Thyroid gland (tissue), 4 donors: Measurements from ENCODE around the gene MYOZ3. TPM values are rescaled to one million over a fixed set of nuclear protein-coding genes. Genes with fewer than 3 reads are reported as not detected.

Experiments
- DNase-seq, 2 donors: peaks; one replicate each; pipeline ENCODE4 v3.0.0-alpha.2; 2019
- H3K27ac ChIP-seq, 3 donors: fragments of 200-600 bp; sonication (generic); 1 replicate in 2 of 3; 2 replicates in 1 of 3; pipeline ENCODE4 v1.5.1; 2016 to 2019; ENCODE audit warnings: mild to moderate bottlenecking in 1 of 3, moderate library complexity in 1 of 3
- H3K27me3 ChIP-seq: fragments of 200-600 bp; sonication (generic); one replicate; pipeline ENCODE4 v1.5.1; 2019
- H3K36me3 ChIP-seq, 2 donors: fragments of 200-600 bp; sonication (generic); one replicate each; pipeline ENCODE4 v1.5.1; 2016 to 2019
- H3K4me1 ChIP-seq, 2 donors: fragments of 200-600 bp; sonication (generic); one replicate each; pipeline ENCODE4 v1.5.1; 2017 to 2019
- H3K4me3 ChIP-seq, 3 donors: fragments of 200-600 bp; sonication (generic); replicated peaks in 1 of 3; 1 replicate in 2 of 3; 2 replicates in 1 of 3; pipeline ENCODE4 v1.5.1; 2016; ENCODE audit warnings: mild to moderate bottlenecking in 1 of 3
- H3K9me3 ChIP-seq: fragments of 200-600 bp; sonication (generic); one replicate; pipeline ENCODE4 v1.5.1; 2017
- POLR2A ChIP-seq, 2 donors: fragments of 450-650 bp; IDR thresholded peaks; one replicate each; pipeline ENCODE4 v1.6.1; 2017; ENCODE audit warnings: antibody characterized with exemption in 2 of 2, mild to moderate bottlenecking in 2 of 2, moderate library complexity in 1 of 2
- WGBS, 2 donors: methylation state at CpG; one replicate each; pipeline ENCODE4 v1.1.5; 2017; 5-methylcytosine and 5-hydroxymethylcytosine counted together
- intact Hi-C: fragments of 100-400 bp; cut with DNase I; formaldehyde crosslinking; loops from one replicate; pipeline ENCODE4 v1.15.1; 2023
- total RNA-seq, 4 donors: library from RNA; depleted of rRNA; stranded (reverse); fragments of >200 nt; gene quantifications; one replicate each; pipeline ENCODE4 v1.2.3, GENCODE V29; 2016
- TF ChIP-seq, protein P1 (sequence below), 6 experiments: fragments of 200-600 bp in 3 of 6; fragments of 450-650 bp in 3 of 6; sonication (generic) in 3 of 6; IDR thresholded peaks; one replicate each; pipeline ENCODE4 v1.5.1; 2016 to 2019; ENCODE audit warnings: antibody characterized with exemption in 6 of 6, mild to moderate bottlenecking in 2 of 6, inconsistent platforms in 1 of 6, moderate library complexity in 1 of 6

The MYOZ3 gene
- total RNA-seq, 4 donors from 2014 or later, result 0.11 to 0.29 (median 0.13) TPM; not detected in 1

DNA sequence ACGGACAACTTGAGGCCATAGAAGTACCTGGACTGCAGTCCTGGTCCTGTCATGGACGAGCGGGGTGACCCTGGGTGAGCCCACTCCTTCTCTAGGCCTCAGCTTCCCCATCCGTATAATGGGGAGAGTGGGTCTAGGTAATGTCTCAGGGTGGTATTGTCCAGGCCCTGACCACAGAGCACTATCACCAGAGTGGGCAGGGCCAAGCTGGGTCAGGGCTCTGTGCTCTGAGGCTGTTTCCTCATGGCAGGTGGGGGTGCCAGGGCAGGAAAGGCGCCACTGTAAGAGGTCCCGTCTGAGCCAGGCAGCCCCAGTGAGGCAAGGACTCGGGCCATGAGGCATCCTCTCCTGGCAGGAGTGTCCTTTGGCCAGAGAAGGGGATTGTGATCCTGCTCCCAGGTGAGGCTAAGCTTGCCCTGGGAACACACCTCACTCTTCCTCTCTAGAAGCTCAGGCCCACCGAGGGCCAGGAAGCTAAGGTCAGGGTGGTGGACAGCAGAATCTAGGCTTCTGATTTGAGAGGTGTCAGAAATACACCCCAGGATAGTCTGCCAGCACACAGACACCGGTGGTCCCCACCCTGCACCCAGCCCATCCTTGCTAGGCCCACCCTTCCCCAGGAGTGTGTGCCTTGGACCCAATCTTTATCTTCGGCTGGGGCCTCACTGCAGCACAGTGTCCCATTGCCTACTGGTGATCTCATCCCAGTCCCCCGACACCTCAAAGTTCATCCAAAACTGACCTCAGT, 1.5 kb upstream of the MYOZ3 start:
- H3K9me3 ChIP-seq, result no peaks in the 10 kb centered on the region
- WGBS, 2 donors, result 86 to 88% methylated on average over 8 to 9 of the region's 11 CpGs
- peaks cover 3 to 13% of the 10 kb centered on the region in 2 donors for H3K4me1 ChIP-seq
- no peak overlapping the region for H3K27ac ChIP-seq
- no peaks in the 10 kb centered on the region for H3K36me3 ChIP-seq
- H3K27me3 ChIP-seq, result no peaks in the 10 kb centered on the region
- intact Hi-C loops, result loop anchor here (5.0 kb wide), 2 partner anchors 97 to 202 kb away; no protein-coding TSS in a partner anchor
- TF ChIP-seq, protein P1, sequence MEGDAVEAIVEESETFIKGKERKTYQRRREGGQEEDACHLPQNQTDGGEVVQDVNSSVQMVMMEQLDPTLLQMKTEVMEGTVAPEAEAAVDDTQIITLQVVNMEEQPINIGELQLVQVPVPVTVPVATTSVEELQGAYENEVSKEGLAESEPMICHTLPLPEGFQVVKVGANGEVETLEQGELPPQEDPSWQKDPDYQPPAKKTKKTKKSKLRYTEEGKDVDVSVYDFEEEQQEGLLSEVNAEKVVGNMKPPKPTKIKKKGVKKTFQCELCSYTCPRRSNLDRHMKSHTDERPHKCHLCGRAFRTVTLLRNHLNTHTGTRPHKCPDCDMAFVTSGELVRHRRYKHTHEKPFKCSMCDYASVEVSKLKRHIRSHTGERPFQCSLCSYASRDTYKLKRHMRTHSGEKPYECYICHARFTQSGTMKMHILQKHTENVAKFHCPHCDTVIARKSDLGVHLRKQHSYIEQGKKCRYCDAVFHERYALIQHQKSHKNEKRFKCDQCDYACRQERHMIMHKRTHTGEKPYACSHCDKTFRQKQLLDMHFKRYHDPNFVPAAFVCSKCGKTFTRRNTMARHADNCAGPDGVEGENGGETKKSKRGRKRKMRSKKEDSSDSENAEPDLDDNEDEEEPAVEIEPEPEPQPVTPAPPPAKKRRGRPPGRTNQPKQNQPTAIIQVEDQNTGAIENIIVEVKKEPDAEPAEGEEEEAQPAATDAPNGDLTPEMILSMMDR (IDR thresholded peaks at IDR 0.05), result no peak
- TF ChIP-seq POLR2A (IDR thresholded peaks at IDR 0.05), result no peak
- DNase-seq, result no peak
- no peak overlapping the region for H3K4me3 ChIP-seq

DNA sequence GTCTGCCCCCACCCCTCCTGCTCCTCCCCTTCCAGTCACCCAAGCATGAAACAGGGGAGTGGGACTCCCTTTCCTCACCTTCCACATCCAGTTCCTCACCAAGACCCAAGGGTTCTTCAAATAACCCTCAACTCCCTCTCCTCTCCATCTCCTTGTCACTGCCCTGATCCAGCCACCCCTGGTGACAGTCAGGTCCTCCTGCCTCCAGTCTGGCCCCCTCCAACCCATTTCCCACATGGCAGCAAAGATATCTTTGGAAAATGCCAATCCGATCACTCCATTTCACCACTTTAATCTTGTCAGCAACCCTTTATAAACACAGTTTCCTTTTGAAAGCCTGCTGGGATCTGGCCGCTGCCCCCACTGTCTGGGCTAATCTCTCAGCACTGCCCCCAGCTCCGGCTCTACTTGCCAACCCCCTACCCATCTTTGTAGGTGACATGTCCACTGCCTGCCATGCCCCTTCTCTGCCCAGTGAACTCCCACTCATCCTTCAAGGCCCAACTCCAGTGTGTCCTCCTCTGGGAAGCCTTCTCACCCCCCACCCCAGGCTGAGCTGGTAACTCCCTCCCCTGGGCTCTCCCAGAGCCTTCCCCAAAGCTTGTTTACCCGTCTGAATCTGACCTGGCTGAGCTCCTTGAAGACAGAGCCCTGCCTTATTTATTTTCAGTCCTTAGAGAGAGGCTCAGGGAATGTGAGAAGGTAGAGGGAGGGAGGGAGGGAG, 781 bp upstream of the MYOZ3 start:
- no peak for DNase-seq
- TF ChIP-seq, protein P1 (IDR thresholded peaks at IDR 0.05), result no peak
- TF ChIP-seq POLR2A (IDR thresholded peaks at IDR 0.05), result no peak
- H3K9me3 ChIP-seq, result no peaks in the 10 kb centered on the region
- H3K36me3 ChIP-seq, result no peaks in the 10 kb centered on the region
- H3K4me3 ChIP-seq, result no peak overlapping the region
- intact Hi-C loops, result no loop called here
- 67% methylated on average over 4 of the region's 4 CpGs for WGBS, 2 donors
- H3K27ac ChIP-seq, result no peak overlapping the region
- H3K27me3 ChIP-seq, result no peaks in the 10 kb centered on the region
- H3K4me1 ChIP-seq, result peaks cover 3 to 13% of the 10 kb centered on the region in 2 donors

DNA sequence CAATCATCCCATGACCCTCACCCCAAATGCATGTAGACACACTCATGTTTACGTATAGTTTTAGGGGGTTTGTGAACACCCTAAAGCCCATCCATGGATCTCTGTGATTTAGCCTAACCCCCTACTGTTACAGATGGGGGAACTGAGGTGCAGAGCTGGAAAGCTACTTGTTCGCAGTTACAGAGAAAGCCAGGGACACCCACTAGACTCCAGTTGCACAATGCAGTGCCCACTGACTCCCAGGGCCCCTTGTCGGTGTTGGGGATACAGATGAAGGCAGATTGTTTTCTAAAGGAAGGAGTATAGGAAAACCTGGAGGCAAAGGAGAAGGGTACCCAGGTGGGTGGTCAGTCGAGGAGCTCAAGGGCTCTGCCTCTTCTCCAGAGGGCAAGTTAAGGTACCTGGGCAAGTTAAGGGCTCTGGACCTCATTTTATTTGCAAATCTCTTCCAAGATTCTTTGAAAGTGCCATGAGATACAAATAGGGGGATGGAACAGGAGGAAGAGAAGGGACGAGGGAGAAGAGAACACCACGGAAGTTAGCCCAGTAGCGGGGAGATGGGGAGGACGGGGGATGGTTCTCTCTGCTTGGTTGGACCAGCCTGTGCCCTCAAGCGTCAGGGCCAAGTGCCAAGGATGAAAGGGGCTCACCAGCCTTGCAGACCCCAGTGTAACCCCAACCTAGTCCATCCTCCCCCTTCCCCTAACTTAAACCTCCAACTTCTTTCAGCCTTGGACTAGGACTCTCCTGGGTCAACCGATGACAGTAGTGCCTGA, 958 bp downstream of the MYOZ3 start:
- H3K4me1 ChIP-seq, result peaks cover 0 to 3% of the 10 kb centered on the region in 2 donors
- WGBS, 2 donors, result 81 to 86% methylated on average over 10 of the region's 10 CpGs
- intact Hi-C loops, result no loop called here
- H3K27me3 ChIP-seq, result no peaks in the 10 kb centered on the region
- H3K9me3 ChIP-seq, result no peaks in the 10 kb centered on the region
- H3K4me3 ChIP-seq, result no peak overlapping the region
- no peaks in the 10 kb centered on the region for H3K36me3 ChIP-seq
- DNase-seq, result no peak
- TF ChIP-seq, protein P1 (IDR thresholded peaks at IDR 0.05), result no peak
- no peak for TF ChIP-seq POLR2A (IDR thresholded peaks at IDR 0.05)
- no peak overlapping the region for H3K27ac ChIP-seq

DNA sequence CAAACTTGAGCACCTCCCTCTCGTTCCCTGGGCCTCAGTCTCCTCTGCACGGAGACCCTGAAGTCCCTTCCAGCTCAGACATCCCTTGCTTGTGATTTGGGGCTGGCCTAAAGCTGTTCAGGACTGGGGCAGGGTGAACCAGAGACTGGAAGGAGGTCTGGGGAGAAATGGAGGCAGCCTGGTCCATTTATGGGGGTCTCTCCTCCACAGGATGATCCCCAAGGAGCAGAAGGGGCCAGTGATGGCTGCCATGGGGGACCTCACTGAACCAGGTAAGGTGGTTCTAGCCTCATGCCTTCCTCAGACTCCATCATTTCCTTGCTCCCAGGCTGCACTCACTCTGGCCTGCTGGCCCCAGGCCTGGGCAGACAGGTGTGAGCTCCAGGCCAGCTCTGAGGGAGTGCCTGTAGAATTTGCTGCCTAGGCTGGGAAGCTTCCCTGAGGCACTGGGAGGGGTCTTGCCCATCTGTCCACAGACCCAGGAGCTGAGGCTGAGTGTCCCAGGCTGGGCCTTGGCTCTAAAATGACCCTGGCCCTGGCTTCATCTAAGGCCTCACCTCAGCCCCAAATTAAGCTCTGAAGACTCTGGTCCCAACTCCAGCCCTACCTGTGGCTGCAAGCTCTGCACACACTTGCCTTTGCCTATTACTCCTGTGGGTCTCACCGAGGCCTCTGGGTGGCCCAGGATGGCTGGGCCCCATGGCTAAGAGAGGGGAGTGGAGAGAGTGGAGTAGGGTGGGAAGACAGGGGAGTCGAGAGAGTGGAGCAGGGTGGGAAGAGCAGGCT, 1.9 kb downstream of the MYOZ3 start:
- H3K27me3 ChIP-seq, result no peaks in the 10 kb centered on the region
- no peaks in the 10 kb centered on the region for H3K36me3 ChIP-seq
- 76 to 81% methylated on average over 4 of the region's 4 CpGs for WGBS, 2 donors
- no peak overlapping the region for H3K27ac ChIP-seq
- no peaks in the 10 kb centered on the region for H3K4me1 ChIP-seq
- H3K9me3 ChIP-seq, result no peaks in the 10 kb centered on the region
- H3K4me3 ChIP-seq, result no peak overlapping the region
- TF ChIP-seq, protein P1 (IDR thresholded peaks at IDR 0.05), result no peak
- no peak for TF ChIP-seq POLR2A (IDR thresholded peaks at IDR 0.05)
- DNase-seq, result no peak
- intact Hi-C loops, result no loop called here
